Astrocyte (in vitro differentiated cells and primary cell): ENCODE data around the gene GPATCH2L. TPM values are rescaled to one million over a fixed set of nuclear protein-coding genes. Genes with fewer than 3 reads are reported as not detected.

ENCODE experiments used
- DNase-seq: peaks from one replicate; pipeline ENCODE4 v3.0.0-alpha.2; 2010; ENCODE audit warnings: low read depth
- FAIRE-seq: peaks from 2 replicates; lab custom pipeline; 2011; peaks lifted over from hg19 to GRCh38; lab: Jason Lieb, UNC
- H2AFZ ChIP-seq: 2 replicates; pipeline ENCODE4 v1.6.0; 2012; ENCODE audit warnings: low read depth, low read length, inconsistent platforms
- H3K27ac ChIP-seq: 2 replicates; pipeline ENCODE4 v1.5.1; 2011; ENCODE audit warnings: low read depth, low read length, inconsistent platforms
- H3K27me3 ChIP-seq: 2 replicates; pipeline ENCODE4 v1.6.0; 2011; ENCODE audit warnings: low read length, inconsistent platforms; ENCODE audit not compliant: insufficient read depth
- H3K36me3 ChIP-seq: 2 replicates; pipeline ENCODE4 v1.5.1; 2011; ENCODE audit warnings: low read length, inconsistent platforms; ENCODE audit not compliant: insufficient read depth
- H3K4me1 ChIP-seq: 2 replicates; pipeline ENCODE4 v1.5.1; 2011; ENCODE audit warnings: low read length, inconsistent platforms; ENCODE audit not compliant: insufficient read depth
- H3K4me2 ChIP-seq: 2 replicates; pipeline ENCODE4 v1.6.0; 2012; ENCODE audit warnings: low read length, inconsistent platforms
- H3K4me3 ChIP-seq: 2 replicates; pipeline ENCODE4 v1.5.1; 2011; ENCODE audit warnings: low read depth, mild to moderate bottlenecking, low read length, inconsistent platforms; ENCODE audit not compliant: insufficient read depth
- H3K79me2 ChIP-seq: 2 replicates; pipeline ENCODE4 v1.6.0; 2012; ENCODE audit warnings: mild to moderate bottlenecking, low read length, inconsistent platforms; ENCODE audit not compliant: insufficient read depth
- H3K9ac ChIP-seq: 2 replicates; pipeline ENCODE4 v1.6.0; 2012; ENCODE audit warnings: mild to moderate bottlenecking, low read length, inconsistent platforms
- H3K9me3 ChIP-seq: 2 replicates; pipeline ENCODE4 v1.5.1; 2012; ENCODE audit warnings: low read depth, mild to moderate bottlenecking, low read length, inconsistent platforms; ENCODE audit not compliant: insufficient read depth
- H4K20me1 ChIP-seq: 2 replicates; pipeline ENCODE4 v1.6.0; 2012; ENCODE audit warnings: low read length, inconsistent platforms; ENCODE audit not compliant: insufficient read depth
- H3K27ac Mint-ChIP-seq: one replicate; pipeline ENCODE4 v1.8.0; 2021; ENCODE audit warnings: mild to moderate bottlenecking, mixed read lengths; ENCODE audit not compliant: unreplicated experiment
- H3K27me3 Mint-ChIP-seq: one replicate; pipeline ENCODE4 v1.8.0; 2021; ENCODE audit warnings: low read depth, mixed read lengths; ENCODE audit not compliant: unreplicated experiment
- H3K36me3 Mint-ChIP-seq: one replicate; pipeline ENCODE4 v1.8.0; 2021; ENCODE audit warnings: low read depth, mixed read lengths; ENCODE audit not compliant: unreplicated experiment
- H3K4me1 Mint-ChIP-seq: one replicate; pipeline ENCODE4 v1.8.0; 2021; ENCODE audit warnings: low read depth, mixed read lengths; ENCODE audit not compliant: unreplicated experiment
- H3K4me3 Mint-ChIP-seq: one replicate; pipeline ENCODE4 v1.8.0; 2021; ENCODE audit warnings: mild to moderate bottlenecking, moderate library complexity, mixed read lengths; ENCODE audit not compliant: unreplicated experiment
- H3K9me3 Mint-ChIP-seq: one replicate; pipeline ENCODE4 v1.8.0; 2021; ENCODE audit warnings: mild to moderate bottlenecking, mixed read lengths; ENCODE audit not compliant: unreplicated experiment
- CTCF ChIP-seq: IDR thresholded peaks from 2 replicates; pipeline ENCODE4 v1.5.1; 2011; ENCODE audit warnings: low read depth, mild to moderate bottlenecking, inconsistent platforms, low read length, moderate library complexity; ENCODE audit not compliant: insufficient read depth
- EZH2 ChIP-seq: IDR thresholded peaks from 2 replicates; pipeline ENCODE4 v1.6.1; 2012; ENCODE audit warnings: mild to moderate bottlenecking, low read length, inconsistent platforms; ENCODE audit not compliant: insufficient read depth
- total RNA-seq: library from RNA; stranded (reverse); gene quantifications from 2 replicates; pipeline ENCODE4 v1.2.1, GENCODE V29; 2021

GPATCH2L gene
- total RNA-seq, 1 donor from 2014 or later: 60.8 TPM

DNA sequence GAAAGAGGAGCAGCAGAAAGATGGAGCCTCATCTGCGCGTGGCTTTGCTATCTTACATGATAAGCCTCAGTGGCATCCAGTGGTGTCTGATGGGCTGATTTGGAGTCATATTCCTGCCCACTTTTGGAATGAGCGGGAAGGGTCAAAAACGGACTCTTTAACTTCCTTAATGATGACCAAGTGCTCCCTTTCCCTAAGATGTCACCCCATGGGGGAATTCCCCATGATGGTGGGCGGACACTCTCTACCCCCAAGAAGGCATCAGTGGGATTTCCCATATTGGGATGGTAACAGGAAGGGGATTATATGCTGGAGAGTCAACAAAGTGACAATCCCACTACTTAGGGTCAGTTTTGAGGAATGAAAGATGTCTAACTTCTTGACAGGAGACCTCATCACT lies 110.9 kb downstream of the GPATCH2L start:
- H3K4me3 Mint-ChIP-seq: no peak overlapping the region
- Histone ChIP-seq H3K4me3 (no peak overlapping the region), H3K36me3 (no peaks in the 10 kb centered on the region), H2AFZ (no peak overlapping the region), H3K4me1 (no peaks in the 10 kb centered on the region), H4K20me1 (no peaks in the 10 kb centered on the region), H3K9me3 (no peaks in the 10 kb centered on the region), H3K27ac (no peak overlapping the region), H3K79me2 (no peaks in the 10 kb centered on the region), H3K9ac (no peak overlapping the region), H3K4me2 (no peak overlapping the region), H3K27me3 (no peaks in the 10 kb centered on the region)
- peaks cover 5% of the 10 kb centered on the region for H3K9me3 Mint-ChIP-seq
- H3K27me3 Mint-ChIP-seq: peaks cover 26% of the 10 kb centered on the region
- no peak for TF ChIP-seq CTCF
- TF ChIP-seq EZH2: no peak
- FAIRE-seq: no peak
- peaks cover 8% of the 10 kb centered on the region for H3K4me1 Mint-ChIP-seq
- DNase-seq: no peak
- no peaks in the 10 kb centered on the region for H3K36me3 Mint-ChIP-seq
- no peak overlapping the region for H3K27ac Mint-ChIP-seq

Other genes starting within 250 kb of the GPATCH2L start
- gene TGFB3, start 169.9 kb upstream of the GPATCH2L start, total RNA-seq: 30.5 and 31.1 TPM in 2 replicates
- gene IFT43, start 166.2 kb upstream of the GPATCH2L start, total RNA-seq: 29.4 and 35.2 TPM in 2 replicates
- gene ESRRB, start 224.2 kb downstream of the GPATCH2L start, total RNA-seq: not detected in 2 replicates